SIG-M5 (cell line): ENCODE measurements around the gene SREBF1.

Experiments
- DNase-seq: peaks from one replicate; lab custom pipeline; 2025; lab: John Stamatoyannopoulos, UW

Gene SREBF1

GRCh38 chr17:17795946-17796786 lies 40.6 kb downstream of the SREBF1 start:
- no peak for DNase-seq

DNA sequence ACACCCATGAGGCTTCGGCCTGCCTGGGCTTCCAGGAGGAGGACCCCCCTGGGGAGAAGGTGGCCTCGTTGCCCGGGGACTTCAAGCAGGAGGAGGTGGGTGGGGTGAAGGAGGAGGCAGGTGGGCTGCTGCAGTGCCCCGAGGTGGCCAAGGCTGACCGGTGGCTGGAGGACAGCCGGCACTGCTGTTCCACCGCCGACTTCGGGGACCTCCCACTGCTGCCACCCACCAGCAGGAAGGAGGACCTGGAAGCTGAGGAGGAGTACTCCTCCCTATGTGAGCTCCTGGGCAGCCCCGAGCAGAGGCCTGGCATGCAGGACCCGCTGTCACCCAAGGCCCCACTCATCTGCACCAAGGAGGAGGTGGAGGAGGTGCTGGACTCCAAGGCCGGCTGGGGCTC lies 41.5 kb downstream of the SREBF1 start:
- no peak for DNase-seq

- no peak for DNase-seq
Observed at GRCh38 chr17:17794382-17794781, 42.4 kb downstream of the SREBF1 start.

- DNase-seq, result no peak
Observed at GRCh38 chr17:17793378-17794214, 43.2 kb downstream of the SREBF1 start.

DNA sequence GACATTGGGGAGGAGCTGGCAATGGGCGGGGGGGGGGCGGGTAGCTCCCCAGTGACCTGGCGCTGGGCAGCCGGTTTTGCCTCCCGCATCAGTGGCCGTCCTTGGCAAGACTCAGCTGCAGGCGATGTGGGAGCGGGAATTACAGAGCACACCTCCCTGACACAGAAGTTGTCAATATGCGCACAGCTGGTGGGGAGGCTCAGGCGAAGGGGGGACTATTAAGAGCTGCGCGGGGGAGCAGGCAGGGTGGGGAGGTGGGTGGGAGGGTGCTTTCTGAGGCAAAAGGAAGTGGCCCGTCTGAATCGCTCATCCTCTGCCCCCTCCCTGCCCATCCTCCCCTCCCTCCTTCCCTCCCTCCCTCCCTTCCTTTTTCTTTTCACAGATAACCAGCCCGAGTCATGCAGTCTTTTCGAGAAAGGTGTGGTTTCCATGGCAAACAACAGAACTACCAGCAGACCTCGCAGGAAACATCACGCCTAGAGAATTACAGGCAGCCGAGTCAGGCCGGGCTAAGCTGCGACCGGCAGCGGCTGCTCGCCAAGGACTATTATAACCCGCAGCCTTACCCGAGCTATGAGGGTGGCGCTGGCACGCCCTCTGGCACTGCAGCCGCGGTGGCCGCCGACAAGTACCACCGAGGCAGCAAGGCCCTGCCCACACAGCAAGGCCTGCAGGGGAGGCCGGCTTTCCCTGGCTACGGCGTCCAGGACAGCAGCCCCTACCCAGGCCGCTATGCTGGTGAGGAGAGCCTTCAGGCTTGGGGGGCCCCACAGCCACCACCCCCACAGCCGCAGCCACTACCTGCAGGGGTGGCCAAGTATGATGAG lies 44.0 kb downstream of the SREBF1 start:
- no peak for DNase-seq

- no peak for DNase-seq
Observed at GRCh38 chr17:17792037-17792550, 44.7 kb downstream of the SREBF1 start.

- DNase-seq, result no peak
Observed at GRCh38 chr17:17790637-17791464, 45.9 kb downstream of the SREBF1 start.

GRCh38 chr17:17789828-17790636 lies 46.8 kb downstream of the SREBF1 start:
- no peak for DNase-seq

DNA sequence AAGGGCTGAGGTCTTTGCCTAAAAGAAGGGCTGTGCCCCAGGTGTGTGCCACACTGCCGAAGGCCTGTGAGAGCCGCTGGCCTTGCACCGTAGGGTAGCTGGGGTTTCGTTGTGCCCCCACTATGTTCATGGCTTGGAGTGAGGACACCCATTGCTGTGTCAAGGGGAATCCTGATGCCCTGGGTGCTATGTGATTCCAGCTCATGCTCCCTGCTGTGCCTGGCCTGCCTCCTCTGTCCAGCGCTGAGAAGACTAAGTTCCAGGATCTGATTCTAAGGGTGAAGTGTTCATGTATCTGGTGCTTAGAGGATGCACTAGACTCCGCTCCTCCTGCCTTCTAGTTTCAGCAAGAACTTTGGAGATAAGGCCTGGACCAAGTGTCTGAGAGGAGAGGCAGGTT lies 47.4 kb downstream of the SREBF1 start:
- no peak for DNase-seq

DNA sequence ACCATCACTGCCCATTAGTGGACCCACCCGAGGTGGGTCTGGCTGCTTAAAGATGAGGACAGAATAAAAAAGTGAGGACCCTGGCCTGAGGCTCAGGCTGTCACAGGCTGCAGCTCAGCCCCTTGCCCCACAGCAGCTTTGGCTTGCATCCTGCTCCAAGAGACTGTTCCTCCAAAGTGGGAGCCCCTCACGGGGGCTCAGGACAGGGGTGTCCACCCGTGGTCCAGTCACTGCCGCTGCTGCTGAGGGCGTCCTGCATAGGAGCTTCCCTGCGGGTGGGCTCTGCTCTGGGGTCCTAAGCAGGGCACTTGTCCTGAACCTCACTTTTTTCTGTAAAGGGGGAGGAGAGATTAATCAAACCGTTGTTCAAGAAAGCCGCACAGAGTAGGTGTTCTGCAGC lies 47.8 kb downstream of the SREBF1 start:
- DNase-seq, result no peak

- no peak for DNase-seq
Observed at GRCh38 chr17:17787568-17787967, 49.2 kb downstream of the SREBF1 start.

DNA sequence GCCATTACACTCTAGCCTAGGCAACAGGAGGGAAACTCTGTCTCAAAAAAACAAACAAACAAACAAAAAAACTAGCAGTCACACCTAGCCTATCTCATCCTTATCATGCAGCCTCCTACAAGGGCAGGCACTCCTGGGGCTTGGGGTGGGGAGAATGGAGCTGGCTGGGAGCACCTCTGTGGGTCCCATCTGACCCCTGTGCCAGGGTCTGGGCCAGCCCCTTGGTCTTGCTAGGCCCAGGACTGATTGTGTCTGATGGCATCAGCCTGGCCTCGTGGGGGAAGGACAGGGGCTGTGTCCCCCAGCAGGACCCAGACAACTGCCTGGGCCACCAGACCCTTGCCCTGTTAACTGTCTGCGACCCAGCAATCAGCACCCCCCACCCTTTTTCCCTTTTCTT lies 49.8 kb downstream of the SREBF1 start:
- no peak for DNase-seq

DNA sequence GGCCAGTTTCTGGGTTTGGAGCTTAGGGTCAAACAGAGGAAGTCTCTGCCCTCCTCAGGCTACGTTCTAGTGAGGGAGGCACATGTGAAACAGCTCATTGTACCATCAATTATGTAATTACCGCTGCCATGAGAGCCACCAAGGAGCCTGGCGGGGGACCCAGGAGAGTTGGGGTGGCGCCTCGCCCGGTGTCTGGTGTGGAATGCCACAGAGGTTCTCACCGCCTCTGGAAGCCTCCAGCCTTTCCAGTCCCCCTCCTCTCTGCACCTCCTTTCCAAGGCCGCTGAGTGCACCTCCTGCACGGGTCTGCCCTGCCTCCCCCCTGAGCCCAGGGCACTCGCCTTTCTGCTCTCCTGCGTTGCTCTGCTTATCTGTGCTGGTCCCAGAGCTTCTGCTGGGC lies 51.4 kb downstream of the SREBF1 start:
- DNase-seq, result no peak

DNA sequence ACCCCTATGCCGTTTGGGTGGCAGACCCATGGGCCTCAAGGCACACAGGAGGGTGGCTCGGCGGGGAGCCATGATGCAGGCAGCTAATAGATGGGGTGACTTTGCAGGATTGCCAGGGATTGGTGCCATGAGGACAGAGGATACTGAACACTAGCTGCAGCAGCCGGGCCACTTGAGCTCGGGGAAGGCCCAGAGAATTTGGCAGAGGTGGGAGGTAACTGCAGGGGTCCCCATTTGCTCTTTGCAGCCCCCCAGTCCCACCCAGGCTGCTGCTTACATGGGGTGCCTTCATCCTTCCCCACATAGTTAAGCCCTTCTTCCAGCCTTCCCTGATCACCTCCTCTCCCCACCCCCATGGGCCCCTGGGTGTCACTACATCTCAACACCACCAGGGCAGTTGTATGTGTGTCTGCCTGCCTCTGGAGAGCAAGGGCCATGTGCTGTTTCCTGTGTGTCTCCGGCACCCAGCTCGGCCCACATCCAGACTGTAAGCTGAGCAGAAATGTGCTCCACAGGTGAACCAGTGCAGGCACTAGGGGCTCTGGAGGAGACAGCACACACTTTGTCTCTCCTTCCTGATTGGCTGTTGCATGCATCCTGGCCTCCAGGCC lies 52.0 kb downstream of the SREBF1 start:
- DNase-seq, result no peak

- DNase-seq, result no peak
Observed at GRCh38 chr17:17783825-17784656, 52.7 kb downstream of the SREBF1 start.

DNA sequence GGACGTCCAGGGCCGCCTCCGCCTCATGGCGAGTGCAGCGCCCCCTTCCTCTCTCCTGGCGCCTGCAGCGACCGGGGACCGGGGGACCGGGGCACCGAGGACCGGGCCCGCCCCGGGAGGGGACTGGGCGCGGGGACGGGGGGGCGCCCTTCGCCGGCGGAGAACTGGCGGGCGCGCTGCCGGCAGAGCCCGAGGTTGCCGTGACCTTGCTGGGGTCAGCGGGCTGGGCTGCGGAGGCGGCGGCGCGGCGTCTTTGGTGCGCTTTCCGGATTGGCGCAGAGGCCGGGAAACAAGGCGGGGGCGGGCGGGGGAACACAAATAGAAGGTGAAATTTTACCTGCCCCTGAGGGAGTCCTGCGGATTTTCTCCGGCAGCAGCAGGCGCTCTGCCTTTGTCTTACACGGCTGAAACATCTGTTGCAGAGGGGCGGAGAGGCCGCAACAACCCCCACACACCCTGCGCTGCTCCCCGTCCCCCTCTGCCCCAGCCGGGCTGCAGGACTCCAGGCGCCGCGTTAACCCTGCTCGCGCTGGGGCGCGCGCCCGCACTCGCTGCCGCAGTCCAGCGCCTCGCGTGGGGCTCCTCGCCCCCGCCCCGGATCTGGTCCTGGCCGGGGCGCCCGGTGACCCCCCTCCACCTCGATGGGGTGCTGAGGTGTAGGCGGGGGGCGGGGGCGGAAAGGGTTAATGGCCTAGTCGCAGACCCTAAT lies 53.5 kb downstream of the SREBF1 start:
- DNase-seq, result no peak

DNA sequence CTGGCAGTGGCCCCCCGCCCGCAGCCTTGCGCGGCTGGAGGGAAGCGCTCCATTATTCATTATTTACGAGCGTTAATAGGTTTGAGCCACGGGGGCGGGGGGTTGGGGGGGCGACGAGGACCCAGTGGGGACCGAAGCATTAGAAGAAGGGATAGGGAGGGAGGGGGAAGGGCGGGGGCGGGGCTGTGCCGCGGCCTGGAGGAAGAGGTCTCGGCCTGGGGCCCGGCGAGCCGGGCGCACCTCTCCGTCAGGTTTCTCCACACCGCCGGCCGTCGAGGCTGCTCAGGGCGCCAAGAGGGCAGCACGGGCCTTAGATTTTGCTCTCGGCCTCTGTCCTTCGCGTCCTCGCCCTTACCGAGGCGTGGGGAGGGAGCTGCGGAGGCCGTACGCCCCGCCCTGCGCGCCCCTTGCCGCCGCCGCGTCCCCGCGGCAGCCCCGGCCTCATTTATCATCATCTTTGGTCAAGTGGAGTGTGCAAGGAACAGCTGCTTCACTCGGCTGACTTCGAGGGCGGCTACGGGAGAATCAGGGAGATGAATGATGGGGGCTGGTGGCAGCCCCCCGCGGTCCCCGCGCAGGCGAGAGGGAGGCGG lies 54.2 kb downstream of the SREBF1 start:
- DNase-seq, result no peak
